GM12891 (cell line): ENCODE results near the gene ZDHHC3.

ENCODE experiments used
- POLR2A ChIP-seq: IDR thresholded peaks from 2 replicates; pipeline ENCODE4 v1.6.1; 2011; ENCODE audit warnings: low read depth, low read length, control low read depth
- POLR2AphosphoS5 ChIP-seq: IDR thresholded peaks from 2 replicates; pipeline ENCODE4 v1.6.1; 2011; ENCODE audit warnings: low read depth, low read length, control low read depth
- SPI1 ChIP-seq: IDR thresholded peaks from 2 replicates; pipeline ENCODE4 v1.6.1; 2011; ENCODE audit warnings: low read depth, low read length, control low read depth
- TAF1 ChIP-seq: IDR thresholded peaks from 2 replicates; pipeline ENCODE4 v1.6.1; 2011; ENCODE audit warnings: low read depth, low read length, control low read depth

GRCh38 chr3:44905446-44906157 is 70.4 kb downstream of the ZDHHC3 start:
- no peak for TF ChIP-seq SPI1
- no peak for TF ChIP-seq POLR2AphosphoS5
- no peak for TF ChIP-seq POLR2A
- TF ChIP-seq TAF1 = no peak
